ENCODE data around the gene RASA4. TPM values are rescaled to one million over a fixed set of nuclear protein-coding genes. Genes with fewer than 3 reads are reported as not detected.
"Not testable (repeated sequence)": the region's sequence is repeated elsewhere in the genome, so short reads cannot be mapped to it uniquely, and the experiment has no call there.

Gene RASA4
- total RNA-seq, 3 donors from 2014 or later (not counting 1 experiment from before 2014, with no cell fraction given) = 27.0 to 35.6 (median 28.5) TPM

DNA sequence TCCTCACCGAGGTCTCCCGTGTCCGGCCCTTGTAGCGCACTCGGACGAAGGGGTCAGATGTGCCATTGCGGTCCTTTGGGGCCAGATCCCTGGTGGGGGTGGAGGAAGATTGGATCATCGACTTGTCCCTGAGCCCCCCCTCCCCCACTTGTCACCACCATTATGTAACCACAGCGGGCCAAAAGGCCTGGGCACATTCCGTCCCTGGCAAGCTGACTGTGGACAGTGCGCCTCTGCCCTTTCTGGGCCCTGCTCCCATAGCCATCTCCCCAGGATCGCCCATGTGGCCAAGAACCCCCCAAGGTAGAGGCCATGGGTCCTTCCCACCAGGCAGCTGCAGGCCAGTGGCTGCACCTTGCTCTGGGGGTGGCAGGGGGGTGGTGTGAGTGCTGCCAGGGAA lies 14.2 kb downstream of the RASA4 start:
- H3K27me3 Mint-ChIP-seq (ENCODE audit: low read depth in 2 of 2); DNase-seq; H3K27ac ChIP-seq (ENCODE audit: low read length); H3K27me3 ChIP-seq (ENCODE audit: control insufficient read depth, insufficient read depth, low read length); intact Hi-C loops (cut with micrococcal nuclease); H3K4me3 Mint-ChIP-seq; H3K4me3 ChIP-seq (ENCODE audit: low read length); H3K4me1 ChIP-seq (ENCODE audit: control insufficient read depth, insufficient read depth, low read length); H3K9me3 Mint-ChIP-seq; H3K9me3 ChIP-seq (ENCODE audit: control insufficient read depth, insufficient read depth, low read length); H3K36me3 ChIP-seq (ENCODE audit: control insufficient read depth, insufficient read depth, low read length); H3K27ac Mint-ChIP-seq; ATAC-seq; H3K36me3 Mint-ChIP-seq; H3K4me1 Mint-ChIP-seq: not testable (repeated sequence)
- no CpG with 5 or more reads among the region's 12 CpGs for WGBS (ENCODE audit: insufficient coverage)

DNA sequence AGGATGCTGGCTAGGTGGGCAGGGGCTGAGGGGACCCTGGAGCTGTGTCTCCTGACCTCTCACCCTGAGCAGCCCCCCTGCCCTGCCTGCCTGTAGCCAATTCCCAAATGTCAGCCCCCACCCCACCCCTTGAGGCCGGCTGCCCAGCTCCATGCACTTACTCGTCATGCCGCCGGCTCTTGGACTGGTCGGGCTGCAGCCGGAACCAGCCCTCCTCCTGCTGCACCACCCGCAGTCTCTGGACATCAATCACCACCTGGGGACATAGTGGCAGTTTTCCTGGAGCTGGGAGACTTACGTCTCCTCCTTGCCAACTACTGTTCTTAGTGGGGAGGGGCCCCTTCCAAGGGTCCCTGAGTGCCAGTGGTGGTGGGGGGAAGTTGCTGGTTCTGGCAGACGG lies 16.9 kb downstream of the RASA4 start:
- H3K27me3 Mint-ChIP-seq (ENCODE audit: low read depth in 2 of 2); H3K4me3 ChIP-seq (ENCODE audit: low read length); H3K27ac ChIP-seq (ENCODE audit: low read length); H3K27me3 ChIP-seq (ENCODE audit: control insufficient read depth, insufficient read depth, low read length); H3K36me3 ChIP-seq (ENCODE audit: control insufficient read depth, insufficient read depth, low read length); H3K4me3 Mint-ChIP-seq; ATAC-seq; H3K4me1 Mint-ChIP-seq; H3K27ac Mint-ChIP-seq; H3K36me3 Mint-ChIP-seq; intact Hi-C loops (cut with micrococcal nuclease); DNase-seq; H3K9me3 ChIP-seq (ENCODE audit: control insufficient read depth, insufficient read depth, low read length); H3K4me1 ChIP-seq (ENCODE audit: control insufficient read depth, insufficient read depth, low read length); H3K9me3 Mint-ChIP-seq: not testable (repeated sequence)
- no CpG with 5 or more reads among the region's 9 CpGs for WGBS (ENCODE audit: insufficient coverage)

DNA sequence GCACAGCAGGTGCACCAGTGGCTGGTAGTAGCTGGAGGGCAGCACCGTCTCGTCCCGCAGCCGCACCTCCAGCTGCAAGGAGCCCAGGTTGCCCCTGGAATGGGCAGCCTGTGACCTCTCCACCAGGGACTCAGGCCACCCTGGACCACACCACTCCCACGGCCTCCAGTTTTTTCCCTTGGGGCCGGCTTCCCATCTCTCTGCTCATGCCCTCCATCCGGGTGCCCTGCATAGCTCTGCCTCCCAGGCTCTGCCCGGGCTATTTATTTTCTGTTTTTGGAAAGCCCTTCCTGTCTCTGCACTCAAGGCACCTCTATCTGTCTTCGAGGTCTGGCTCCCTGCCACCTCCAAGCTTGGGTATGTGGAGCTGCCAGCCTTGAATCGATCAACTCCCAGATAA lies 20.5 kb downstream of the RASA4 start:
- ATAC-seq; H3K9me3 Mint-ChIP-seq; H3K4me3 Mint-ChIP-seq; H3K4me3 ChIP-seq (ENCODE audit: low read length); H3K4me1 ChIP-seq (ENCODE audit: control insufficient read depth, insufficient read depth, low read length); H3K36me3 ChIP-seq (ENCODE audit: control insufficient read depth, insufficient read depth, low read length); H3K4me1 Mint-ChIP-seq; H3K27me3 Mint-ChIP-seq (ENCODE audit: low read depth in 2 of 2); H3K9me3 ChIP-seq (ENCODE audit: control insufficient read depth, insufficient read depth, low read length); H3K27me3 ChIP-seq (ENCODE audit: control insufficient read depth, insufficient read depth, low read length); DNase-seq; H3K27ac Mint-ChIP-seq; H3K36me3 Mint-ChIP-seq; H3K27ac ChIP-seq (ENCODE audit: low read length); intact Hi-C loops (cut with micrococcal nuclease): not testable (repeated sequence)
- 92% methylated on average over 3 of the region's 10 CpGs for WGBS (ENCODE audit: insufficient coverage)

- peak; percentile 72 to 83 (median 74) for ATAC-seq
- H3K27ac Mint-ChIP-seq; H3K27me3 Mint-ChIP-seq (ENCODE audit: low read depth in 2 of 2); H3K4me3 Mint-ChIP-seq; H3K4me1 ChIP-seq (ENCODE audit: control insufficient read depth, insufficient read depth, low read length); H3K9me3 Mint-ChIP-seq; intact Hi-C loops (cut with micrococcal nuclease); H3K4me1 Mint-ChIP-seq; H3K27me3 ChIP-seq (ENCODE audit: control insufficient read depth, insufficient read depth, low read length); H3K36me3 Mint-ChIP-seq; H3K4me3 ChIP-seq (ENCODE audit: low read length); H3K9me3 ChIP-seq (ENCODE audit: control insufficient read depth, insufficient read depth, low read length); DNase-seq; H3K36me3 ChIP-seq (ENCODE audit: control insufficient read depth, insufficient read depth, low read length); H3K27ac ChIP-seq (ENCODE audit: low read length): not testable (repeated sequence)
- no CpG with 5 or more reads among the region's 68 CpGs for WGBS (ENCODE audit: insufficient coverage)
Measured at GRCh38 chr7:102593637-102594334, 22.8 kb downstream of the RASA4 start.

DNA sequence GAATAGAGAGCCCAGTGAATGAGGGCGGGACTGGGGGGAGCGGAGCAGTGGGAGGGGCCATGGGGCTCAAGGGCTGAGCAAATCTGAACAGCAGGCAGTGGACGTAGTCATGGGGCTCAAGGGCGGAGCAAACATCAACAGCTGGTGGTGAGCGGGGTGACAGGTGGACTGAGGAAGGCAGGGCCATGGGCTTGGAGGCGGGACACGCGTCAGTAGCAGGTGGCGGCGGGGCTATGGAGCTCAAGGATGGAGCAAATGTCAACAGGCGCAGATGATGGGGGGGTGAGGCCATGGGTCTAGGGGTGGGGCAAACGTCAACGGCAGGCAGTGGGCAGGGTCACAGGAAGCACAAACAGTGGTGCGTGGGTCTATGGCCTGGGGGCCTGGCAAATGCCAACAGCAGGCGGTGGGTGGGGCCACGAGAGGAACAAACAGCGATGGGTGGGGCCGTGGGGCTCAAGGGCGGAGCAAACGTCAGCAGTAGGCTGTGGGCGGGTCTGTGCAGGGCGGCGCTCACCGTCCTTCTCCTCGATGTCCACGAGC lies 24.0 kb downstream of the RASA4 start:
- not testable (repeated sequence) for H3K4me3 Mint-ChIP-seq, DNase-seq

DNA sequence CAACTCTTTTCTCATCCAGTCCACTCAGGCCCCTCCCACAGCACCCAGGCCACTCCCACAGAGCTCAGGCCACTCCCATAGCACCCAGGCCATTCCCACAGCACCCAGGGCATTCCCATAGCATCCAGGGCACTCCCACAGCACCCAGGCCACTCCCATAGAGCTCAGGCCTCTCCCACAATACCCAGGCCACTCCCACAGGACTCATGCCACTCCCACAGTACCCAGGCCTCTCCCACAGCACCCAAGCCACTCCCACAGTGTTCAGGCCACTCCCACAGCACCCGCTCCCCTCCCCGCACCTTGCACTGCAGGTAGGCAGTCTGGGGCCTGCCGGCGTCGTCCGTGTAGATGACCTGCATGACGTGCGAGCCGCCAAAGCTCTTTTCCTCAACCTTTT lies 26.7 kb downstream of the RASA4 start:
- H3K4me3 Mint-ChIP-seq; H3K9me3 Mint-ChIP-seq; H3K27me3 Mint-ChIP-seq (ENCODE audit: low read depth in 2 of 2); DNase-seq; H3K27ac Mint-ChIP-seq; H3K4me1 Mint-ChIP-seq; H3K4me3 ChIP-seq (ENCODE audit: low read length); H3K36me3 ChIP-seq (ENCODE audit: control insufficient read depth, insufficient read depth, low read length); H3K27ac ChIP-seq (ENCODE audit: low read length); H3K36me3 Mint-ChIP-seq; H3K27me3 ChIP-seq (ENCODE audit: control insufficient read depth, insufficient read depth, low read length); H3K9me3 ChIP-seq (ENCODE audit: control insufficient read depth, insufficient read depth, low read length); intact Hi-C loops (cut with micrococcal nuclease); H3K4me1 ChIP-seq (ENCODE audit: control insufficient read depth, insufficient read depth, low read length): not testable (repeated sequence)
- WGBS (ENCODE audit: insufficient coverage) = no CpG with 5 or more reads among the region's 9 CpGs
- peak; percentile 31 to 50 (median 36) for ATAC-seq

More for the DNA sequence above, 24.0 kb downstream of the RASA4 start:
- H3K27me3 Mint-ChIP-seq (ENCODE audit: low read depth in 2 of 2); H3K27me3 ChIP-seq (ENCODE audit: control insufficient read depth, insufficient read depth, low read length); H3K4me3 ChIP-seq (ENCODE audit: low read length); H3K36me3 ChIP-seq (ENCODE audit: control insufficient read depth, insufficient read depth, low read length); H3K36me3 Mint-ChIP-seq; intact Hi-C loops (cut with micrococcal nuclease); H3K4me1 Mint-ChIP-seq; H3K9me3 ChIP-seq (ENCODE audit: control insufficient read depth, insufficient read depth, low read length); H3K27ac ChIP-seq (ENCODE audit: low read length); H3K4me1 ChIP-seq (ENCODE audit: control insufficient read depth, insufficient read depth, low read length); H3K9me3 Mint-ChIP-seq; H3K27ac Mint-ChIP-seq: not testable (repeated sequence)
- ATAC-seq = peak; percentile 70 to 84 (median 70)
- 56% methylated on average over 5 of the region's 26 CpGs for WGBS (ENCODE audit: insufficient coverage)

DNA sequence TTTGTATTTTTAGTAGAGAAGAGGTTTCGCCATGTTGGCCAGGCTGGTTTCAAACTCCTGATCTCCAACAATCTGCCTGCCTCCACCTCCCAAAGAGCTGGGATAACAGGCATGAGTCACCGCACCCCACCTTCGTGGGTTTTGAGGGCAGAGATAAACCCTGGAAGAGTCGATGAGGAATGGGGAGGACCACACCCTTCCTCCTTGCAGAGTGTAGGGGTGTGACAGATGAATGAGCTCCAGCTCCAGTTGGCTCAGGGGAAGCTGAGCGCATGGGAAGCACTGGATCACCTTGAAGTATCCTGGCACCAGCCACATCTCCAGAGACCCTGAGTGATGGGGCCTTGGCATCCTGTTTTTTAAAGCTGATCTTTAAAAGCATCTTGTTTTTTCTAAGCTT lies 33.1 kb downstream of the RASA4 start:
- H3K27ac ChIP-seq (ENCODE audit: low read length); intact Hi-C loops (cut with micrococcal nuclease); H3K9me3 ChIP-seq (ENCODE audit: control insufficient read depth, insufficient read depth, low read length); H3K4me3 ChIP-seq (ENCODE audit: low read length); H3K9me3 Mint-ChIP-seq; DNase-seq; H3K27ac Mint-ChIP-seq; H3K4me1 ChIP-seq (ENCODE audit: control insufficient read depth, insufficient read depth, low read length); ATAC-seq; H3K4me1 Mint-ChIP-seq; H3K27me3 ChIP-seq (ENCODE audit: control insufficient read depth, insufficient read depth, low read length); H3K4me3 Mint-ChIP-seq; H3K36me3 ChIP-seq (ENCODE audit: control insufficient read depth, insufficient read depth, low read length); H3K27me3 Mint-ChIP-seq (ENCODE audit: low read depth in 2 of 2); H3K36me3 Mint-ChIP-seq: not testable (repeated sequence)
- WGBS (ENCODE audit: insufficient coverage) = no CpG with 5 or more reads among the region's 5 CpGs

DNA sequence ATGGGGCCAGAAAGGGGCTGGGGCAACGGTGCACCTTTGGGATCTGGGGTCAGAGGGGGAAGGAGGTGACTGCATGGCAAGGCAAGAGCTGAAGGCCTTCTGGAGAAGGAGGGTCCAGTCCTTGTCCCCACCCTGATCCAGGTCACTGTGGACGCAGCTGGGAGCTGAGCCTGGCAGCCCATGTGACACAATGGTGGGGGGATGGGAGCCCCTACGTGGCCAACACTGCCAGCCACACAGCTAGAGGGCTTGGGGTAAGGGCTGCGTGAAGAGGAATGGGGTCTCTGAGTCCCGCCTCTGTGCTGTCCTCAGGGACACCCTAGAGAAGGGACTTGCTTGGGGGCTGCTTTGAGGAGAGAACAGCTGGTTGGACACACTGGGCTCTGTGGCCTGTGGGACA lies 34.8 kb downstream of the RASA4 start:
- H3K4me1 Mint-ChIP-seq; H3K36me3 Mint-ChIP-seq; ATAC-seq; H3K27me3 ChIP-seq (ENCODE audit: control insufficient read depth, insufficient read depth, low read length); H3K4me3 ChIP-seq (ENCODE audit: low read length); H3K4me3 Mint-ChIP-seq; H3K27ac Mint-ChIP-seq; H3K27me3 Mint-ChIP-seq (ENCODE audit: low read depth in 2 of 2); H3K9me3 Mint-ChIP-seq; H3K36me3 ChIP-seq (ENCODE audit: control insufficient read depth, insufficient read depth, low read length); DNase-seq; H3K9me3 ChIP-seq (ENCODE audit: control insufficient read depth, insufficient read depth, low read length); intact Hi-C loops (cut with micrococcal nuclease); H3K27ac ChIP-seq (ENCODE audit: low read length); H3K4me1 ChIP-seq (ENCODE audit: control insufficient read depth, insufficient read depth, low read length): not testable (repeated sequence)
- WGBS (ENCODE audit: insufficient coverage) = no CpG with 5 or more reads among the region's 5 CpGs
